GM18499 (cell line): Measurements from ENCODE around the gene AMPD2.

Source experiments
- ATAC-seq: cut with Tn5 transposase; IDR thresholded peaks from one replicate; pipeline ENCODE4 v1.9.1; 2021; ENCODE audit warnings: moderate number of reproducible peaks; ENCODE audit not compliant: insufficient read depth, unreplicated experiment

Gene AMPD2

DNA sequence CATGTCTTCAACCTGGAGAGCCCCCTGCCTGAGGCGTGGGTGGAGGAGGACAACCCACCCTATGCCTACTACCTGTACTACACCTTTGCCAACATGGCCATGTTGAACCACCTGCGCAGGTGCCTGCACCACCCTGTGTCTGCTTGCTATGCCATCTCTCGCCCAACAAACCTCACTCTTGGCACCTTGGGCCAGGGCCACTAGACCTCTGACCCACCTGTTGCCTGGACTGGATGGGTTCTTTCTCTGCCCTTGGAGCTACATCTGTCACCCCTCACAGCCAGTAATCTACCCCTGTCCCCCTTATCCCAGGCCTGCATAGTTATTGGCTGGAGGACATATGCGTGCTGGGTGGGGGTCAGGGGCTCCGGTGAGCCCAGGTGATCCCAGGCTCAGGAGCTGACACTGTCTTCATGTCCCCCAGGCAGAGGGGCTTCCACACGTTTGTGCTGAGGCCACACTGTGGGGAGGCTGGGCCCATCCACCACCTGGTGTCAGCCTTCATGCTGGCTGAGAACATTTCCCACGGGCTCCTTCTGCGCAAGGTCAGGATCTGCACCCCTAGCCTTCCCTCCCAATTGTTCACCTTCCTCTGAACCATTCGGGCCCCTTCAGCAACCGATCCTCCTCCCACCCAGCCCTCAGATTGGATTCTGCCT is 9.9 kb downstream of the AMPD2 start:
- ATAC-seq, result no peak

DNA sequence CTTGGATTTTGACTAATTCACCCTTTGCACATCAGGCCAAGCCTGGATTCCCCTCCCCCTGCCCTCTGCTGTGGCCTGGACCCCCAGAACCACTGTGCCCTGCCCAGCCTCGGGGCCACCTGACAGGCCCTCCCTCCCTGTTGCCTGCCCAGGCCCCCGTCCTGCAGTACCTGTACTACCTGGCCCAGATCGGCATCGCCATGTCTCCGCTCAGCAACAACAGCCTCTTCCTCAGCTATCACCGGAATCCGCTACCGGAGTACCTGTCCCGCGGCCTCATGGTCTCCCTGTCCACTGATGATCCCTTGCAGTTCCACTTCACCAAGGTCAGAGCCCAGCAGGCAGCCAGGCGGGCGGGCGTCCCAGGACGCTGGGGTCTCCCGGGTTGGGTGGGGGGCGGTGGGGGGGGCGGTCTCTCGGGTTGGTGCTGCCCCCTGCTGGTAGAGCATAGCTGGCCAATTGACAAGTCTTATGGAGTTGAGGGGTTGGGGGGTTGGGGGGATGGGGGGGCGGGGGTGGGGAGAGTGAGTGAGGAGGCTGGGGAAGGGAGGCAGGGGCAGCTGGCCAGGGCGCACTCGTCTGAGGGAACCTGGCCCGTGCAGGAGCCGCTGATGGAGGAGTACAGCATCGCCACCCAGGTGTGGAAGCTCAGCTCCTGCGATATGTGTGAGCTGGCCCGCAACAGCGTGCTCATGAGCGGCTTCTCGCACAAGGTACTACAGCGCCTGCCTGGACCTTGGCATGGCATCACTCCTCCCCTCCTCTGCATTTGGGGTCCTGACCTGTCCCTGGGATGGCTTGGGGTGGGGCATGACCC is 10.7 kb downstream of the AMPD2 start:
- no peak for ATAC-seq

DNA sequence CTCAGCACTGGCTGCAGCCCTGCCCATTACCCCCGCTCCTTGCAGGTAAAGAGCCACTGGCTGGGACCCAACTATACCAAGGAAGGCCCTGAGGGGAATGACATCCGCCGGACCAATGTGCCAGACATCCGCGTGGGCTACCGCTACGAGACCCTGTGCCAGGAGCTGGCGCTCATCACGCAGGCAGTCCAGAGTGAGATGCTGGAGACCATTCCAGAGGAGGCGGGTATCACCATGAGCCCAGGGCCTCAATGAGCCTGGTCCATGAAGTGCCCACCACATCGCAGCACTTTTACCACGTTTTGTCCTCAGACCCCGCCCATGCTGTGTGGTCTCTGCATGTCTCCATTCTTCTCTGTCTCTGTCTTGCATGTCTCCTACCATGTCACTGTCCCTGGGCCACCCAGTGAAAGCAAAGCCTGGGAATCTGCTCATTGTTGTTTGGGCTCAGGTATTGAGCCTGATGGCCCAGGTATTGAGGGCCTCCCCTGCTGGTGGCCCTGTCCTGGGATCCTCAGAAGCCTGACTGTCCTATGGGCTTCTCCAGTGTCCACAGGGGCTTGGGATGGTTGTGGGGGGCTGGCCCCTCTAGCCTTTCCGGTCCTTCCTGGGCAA is 11.4 kb downstream of the AMPD2 start:
- no peak for ATAC-seq

DNA sequence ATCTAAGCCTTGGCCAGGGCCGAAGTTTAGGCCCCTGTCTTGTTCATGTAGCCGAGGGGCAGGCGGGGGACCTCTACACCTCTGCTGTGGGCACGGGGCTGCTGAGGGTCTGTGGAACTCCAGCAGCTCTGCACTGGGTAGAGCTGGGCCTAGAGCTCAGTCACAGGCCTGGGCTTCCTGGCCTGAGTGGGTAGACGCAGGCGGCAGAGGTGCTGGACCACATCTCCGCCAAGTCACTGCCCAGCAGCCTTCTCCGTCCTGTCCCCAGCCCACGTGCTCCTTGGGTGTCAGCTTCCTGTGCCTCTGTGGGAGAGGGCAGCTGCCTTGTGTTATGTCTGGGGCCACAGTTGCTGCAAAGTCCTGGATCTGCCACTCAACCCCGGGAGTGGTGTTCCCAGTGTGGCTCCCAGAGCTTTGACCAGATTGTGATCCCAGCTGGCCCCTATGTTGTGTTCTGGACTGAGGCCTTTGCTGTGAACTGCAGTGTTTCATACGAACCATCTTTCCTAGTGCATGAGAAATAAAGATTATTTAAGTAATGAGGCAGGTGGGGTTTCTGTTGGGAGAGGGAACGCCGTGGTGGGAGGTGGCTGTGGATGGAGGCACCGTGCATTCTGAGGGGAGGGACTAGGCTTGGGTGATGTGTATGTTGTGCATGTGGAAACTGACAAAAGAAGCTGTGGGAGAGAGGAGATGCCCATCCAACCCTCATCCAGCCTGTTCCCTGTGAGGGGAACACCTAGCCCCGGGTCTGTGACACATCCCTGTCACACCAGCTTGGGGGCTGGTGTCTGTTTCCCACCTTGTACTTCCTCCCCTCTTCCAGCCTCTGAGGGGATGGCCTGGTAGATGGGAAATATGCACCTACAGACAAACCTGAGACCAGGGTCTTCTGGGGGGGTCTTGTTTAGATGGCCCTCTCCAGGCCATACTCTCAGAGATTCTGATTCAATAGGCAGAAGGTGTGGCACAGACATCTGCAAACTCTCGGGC is 12.2 kb downstream of the AMPD2 start:
- ATAC-seq, result no peak

DNA sequence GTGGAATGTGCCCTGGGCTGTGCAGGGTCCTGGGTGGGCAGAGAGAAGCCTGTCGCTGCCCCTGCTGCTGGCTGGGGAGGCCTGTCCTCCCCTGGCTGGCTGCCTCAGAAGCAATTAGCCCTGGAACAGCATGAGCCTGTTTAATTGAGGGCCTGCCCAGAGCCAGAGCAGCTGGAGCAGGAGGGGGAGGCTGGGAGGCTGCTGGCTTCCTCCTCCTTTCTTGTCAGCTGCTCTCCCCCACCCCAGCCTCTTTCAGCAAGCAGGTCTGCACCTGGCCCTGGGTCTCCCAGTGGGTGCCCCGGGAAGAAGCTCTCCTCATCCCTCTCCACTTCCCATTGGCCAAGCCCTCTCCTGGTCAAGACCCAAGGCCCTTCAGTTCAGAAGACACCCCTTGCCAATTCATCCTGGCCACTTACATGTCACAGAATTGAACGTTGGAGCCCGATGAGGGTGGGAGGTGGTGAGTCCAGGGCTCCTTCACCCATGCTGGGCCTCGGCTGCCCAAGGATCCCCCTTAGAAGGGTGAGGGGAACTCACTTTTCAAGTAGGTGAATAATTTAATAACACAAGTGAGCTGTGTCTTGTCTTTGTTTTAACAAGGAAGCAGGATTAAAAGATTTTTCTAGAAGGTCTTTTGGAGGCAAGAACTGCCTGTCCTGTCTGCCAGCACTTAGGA is 13.2 kb downstream of the AMPD2 start:
- ATAC-seq, result no peak

DNA sequence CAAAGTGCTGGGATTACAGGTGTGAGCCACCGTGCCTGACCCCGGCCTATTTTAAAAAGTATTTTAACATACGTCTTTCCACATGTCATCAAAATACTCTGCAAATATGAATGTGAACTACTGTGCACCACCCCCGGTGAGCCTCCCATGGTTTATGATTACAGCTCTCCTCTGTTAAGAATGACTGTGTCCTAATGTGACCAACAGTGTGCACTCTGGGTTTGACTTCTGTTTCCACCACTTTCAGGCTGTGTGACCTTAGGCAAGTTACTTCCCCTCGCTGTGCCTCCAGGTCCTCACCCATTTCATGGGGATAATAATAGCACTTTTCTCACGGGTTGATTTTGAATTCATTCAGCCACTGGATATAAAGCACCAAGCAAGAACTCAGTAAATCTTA is 14.7 kb downstream of the AMPD2 start:
- no peak for ATAC-seq

DNA sequence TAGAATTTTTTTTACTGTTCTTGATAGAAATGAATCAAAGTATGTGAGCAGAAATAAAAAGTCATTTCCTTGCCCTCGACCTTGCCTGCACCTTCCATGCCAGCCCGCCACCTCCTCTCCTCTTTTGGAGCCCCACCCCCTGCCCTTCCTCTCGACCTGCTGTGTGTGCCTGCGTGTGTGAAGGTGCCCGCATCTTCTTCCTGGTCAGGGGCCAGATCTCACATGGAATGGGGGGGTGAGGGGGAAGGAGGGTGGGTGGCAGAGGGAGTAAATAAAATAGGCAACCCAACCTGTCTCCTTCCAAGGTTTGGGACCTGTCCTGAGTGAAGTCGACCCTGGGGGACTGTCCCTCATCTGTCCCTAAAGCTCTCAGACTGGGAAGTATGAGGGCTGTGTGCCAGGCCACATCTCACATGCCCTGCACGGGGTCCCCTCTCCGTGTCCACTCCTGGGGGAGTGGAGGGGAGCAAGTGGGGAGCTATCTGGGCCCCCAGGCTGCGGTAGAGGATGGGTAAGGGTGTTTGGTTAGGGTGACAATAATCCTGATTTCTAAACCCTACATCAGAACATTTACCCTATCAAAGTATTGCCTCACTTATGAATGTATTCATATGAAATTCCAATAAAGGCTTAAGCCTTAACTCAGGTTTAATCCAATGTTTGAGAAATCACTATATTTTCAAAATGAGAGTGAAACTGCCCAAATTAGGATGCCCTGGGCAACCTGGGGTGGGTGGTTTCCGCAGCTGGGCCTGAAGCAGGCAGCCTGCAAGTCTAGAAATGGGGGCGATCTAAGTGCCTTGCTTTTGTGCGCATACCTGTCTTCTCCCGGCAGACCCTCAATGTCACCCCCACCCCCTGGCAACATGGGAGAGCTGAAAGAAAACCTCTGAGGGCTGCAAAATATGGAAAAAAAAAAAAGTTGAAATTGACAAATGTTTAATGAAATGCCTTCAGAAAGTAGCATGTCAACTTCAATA is 15.4 kb downstream of the AMPD2 start:
- no peak for ATAC-seq

DNA sequence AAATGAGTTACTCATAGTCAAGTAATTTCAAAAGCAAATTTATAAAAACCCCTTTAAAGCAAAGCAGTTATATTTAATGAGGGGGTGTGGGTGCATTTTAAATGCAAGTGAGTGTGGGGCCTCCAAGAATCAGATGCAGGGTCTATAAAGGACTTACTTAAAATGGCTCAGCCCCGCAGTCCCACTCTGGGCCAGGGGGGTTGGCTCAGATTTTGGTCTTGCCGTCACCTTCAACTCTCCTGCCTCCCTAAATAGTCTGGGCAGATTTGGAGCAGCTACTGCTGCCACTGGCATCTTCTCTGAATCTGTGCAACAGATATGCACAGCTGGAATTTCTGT is 16.2 kb downstream of the AMPD2 start:
- ATAC-seq, result no peak

DNA sequence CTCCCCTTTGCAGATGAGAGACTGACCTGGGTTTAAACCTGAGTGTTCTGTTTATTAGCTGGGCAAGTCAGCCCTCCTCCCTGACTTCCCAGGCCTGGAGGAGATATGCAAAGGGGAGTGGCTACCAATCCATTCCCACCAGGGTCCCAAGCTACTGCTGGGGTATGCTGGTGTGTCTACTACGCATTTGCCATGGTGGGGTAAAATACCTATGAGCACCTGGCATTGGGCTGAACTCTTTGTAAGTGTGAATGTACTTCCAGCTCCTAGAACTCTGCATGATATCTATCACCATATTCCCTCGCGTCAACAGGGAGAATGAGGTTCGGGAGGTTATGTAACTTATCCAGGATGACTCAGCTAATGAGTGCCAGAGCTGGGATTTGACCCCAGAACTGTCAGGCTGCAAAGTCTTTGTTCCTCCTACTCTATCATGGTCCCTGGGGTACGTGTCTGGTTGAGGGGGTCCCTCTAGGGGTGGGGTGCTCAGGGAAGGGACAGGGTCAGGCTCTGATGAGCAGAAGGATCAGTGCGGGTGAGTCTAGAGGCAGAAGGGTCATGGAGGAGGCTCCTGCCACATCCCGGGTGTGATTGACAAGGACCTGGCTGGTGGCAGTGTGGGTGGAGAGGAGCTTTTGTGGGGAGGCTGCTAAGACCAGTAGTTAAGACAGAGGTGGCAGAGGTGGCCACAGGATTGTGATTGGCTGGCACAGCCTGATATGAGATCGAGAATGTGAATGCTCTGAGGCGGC is 16.7 kb downstream of the AMPD2 start:
- ATAC-seq, result no peak

DNA sequence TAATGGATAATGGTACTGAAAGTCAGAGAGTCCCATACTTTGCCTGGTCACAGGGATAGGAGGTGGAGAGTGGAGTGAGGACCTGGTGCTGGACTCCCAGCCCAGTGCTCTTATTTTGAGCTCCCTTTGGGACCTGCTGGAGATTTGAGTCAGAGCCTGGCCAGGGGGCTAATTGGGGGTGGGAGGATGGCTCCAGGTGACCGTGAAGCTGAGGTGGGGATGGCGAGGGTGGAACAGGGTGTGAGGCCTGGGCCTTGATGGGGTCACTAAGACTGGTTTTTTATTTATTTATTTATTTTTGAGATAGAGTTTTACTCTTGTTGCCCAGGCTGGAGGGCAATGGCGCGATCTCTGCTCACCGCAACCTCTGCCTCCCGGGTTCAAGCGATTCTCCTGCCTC is 17.8 kb downstream of the AMPD2 start:
- no peak for ATAC-seq

DNA sequence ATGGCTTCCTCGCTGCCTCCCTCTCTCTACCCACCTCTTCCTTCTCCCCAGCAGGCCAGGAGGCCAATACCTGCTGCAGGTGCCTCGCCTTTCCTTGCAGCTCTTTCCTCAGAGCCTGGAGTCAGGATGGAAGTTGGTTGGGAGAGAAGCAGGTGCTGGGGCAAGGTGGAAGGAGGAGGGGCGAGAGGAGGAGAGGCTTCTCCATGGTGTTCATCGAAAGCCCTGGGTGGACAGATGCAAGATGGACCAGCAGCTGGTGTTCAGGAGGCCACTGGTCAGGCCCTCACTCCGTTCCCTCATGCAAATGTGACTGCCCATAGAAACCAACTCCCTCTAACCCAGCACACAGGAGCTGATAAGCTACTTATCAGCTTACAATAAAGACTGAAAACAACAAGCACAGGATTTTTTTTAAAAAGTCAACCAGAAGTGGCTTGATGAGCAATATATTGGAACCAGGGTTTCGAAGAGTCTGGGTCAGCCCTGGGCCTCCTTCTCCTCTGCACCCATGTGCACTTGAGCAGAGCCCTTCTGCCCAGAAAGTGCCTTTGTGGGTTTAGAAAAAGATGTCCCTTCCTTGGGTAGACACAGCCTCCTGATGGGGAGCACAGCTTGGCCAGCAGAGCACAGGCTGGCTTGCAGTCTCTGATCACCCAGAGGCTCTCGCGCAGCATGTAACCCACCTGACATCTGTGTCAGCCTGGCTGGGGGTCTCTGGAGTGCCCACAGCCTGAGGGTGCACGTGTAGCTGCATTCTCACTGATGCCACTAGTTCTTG is 19.6 kb downstream of the AMPD2 start:
- no peak for ATAC-seq

DNA sequence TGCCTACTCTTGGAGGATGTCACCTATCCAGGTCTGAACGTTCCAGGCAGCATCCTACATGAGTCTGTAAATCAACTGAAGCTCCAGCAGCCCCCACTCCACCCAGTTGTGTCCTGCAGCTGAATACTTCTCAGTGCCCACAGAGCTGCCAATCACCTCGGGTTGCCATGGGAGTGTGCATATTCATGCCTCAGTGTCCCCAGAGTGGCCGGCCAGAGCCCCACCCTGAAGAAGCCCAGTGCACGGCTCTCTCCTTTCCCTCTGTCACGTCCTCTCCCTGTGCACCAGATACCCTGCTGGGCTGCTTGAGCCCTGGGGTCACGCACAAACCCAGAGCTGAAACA is 20.2 kb downstream of the AMPD2 start:
- no peak for ATAC-seq

DNA sequence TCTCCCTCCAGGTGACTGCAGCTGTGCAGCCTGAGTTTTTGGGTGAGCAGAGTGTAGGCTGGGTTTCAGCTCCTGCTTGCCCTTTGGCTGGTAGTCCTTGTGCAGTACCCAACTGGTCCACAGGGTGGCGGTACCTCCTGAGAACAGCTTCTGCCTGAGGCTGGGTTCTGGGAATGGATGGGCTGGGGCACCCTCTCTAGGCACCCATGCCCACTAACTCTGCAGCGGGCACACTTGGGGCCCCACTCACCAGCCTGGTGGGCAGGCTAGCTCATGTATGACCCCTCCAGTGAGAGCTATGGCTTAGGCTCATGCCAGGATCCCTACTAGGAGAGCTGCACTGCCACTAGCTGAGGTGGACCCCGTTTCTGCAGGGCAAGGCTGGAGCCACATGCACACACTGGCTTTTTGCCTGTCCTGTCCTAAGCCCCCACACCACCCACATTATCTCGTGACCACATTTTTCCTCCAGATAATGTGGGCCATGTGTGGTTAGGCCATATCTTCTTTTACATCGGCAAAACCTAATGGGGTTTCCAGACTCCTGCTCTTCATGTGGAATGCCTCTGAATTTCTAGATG is 20.7 kb downstream of the AMPD2 start:
- ATAC-seq, result no peak

DNA sequence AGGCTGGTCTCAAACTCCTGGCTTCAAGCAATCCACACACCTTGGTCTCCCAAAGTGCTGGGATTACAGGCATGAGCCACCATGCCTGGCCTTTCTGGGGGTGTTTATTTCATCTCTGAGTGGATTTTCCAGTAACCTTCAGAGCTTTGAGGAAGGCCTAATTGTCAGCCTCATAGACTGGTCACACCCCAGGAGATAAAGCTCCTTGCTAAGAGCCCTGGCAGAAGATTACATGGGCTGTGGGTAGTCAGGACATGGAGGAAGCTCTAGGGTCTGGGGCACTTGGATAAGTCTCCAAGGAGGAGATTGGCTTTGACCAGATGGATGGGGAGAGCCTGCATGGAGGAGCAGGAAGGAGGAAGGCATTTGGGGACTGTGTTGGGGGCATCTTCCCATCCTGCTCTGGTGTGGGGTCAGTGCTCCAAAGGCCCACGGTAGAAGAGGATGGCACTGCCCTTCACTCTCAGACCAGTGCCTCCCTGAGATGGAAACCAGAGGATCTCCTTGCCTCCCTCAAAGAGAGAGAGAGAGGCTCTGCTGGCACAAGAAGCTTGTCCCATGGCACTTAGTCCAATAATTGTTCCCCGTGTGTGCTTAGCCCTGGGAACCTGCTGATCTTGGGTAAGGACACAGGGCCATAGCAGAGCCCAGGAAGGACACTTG is 21.6 kb downstream of the AMPD2 start:
- no peak for ATAC-seq

DNA sequence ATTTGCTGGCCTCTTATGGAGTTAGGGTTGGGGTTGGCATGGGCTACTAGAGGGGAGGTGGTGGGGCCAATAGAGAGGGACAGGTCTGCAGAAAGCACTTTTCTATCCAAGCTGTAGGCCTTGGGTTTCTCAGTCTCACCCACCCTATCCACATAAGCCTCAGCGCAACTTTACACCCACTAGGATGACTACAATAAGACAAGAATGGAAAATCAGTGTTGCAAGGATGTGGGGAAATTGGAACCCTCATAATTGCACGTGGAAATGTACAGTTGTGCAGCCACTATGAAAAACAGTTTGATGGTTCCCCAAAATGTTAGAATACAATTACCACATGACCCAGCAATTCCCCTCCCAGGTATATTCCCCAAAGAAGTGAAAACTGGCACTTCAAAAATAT is 22.2 kb downstream of the AMPD2 start:
- ATAC-seq, result no peak

DNA sequence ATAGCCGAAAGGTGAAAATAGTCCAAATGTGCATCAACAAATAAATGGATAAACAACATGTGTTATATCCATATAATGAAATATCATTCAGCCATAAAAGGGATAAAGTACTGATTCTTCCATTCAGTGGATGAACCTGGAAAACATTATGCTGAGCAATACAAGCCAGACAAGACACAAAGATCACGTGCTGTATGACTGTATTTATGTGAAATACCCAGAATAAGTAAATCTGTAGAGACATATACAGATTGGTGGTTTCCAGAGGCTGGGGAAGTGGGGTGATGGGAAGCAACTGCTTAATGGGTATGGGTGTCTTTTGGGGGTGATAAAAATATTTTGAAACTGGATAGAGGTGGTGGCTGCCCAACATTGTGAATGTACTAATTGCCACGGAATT is 23.0 kb downstream of the AMPD2 start:
- ATAC-seq, result no peak
